Transverse colon (tissue), 4 donors: ENCODE results near the gene RPL35.

Experiments used
- EP300 ChIP-seq: sonication (generic); formaldehyde crosslinking; IDR thresholded peaks from one replicate; pipeline ENCODE4 v1.6.1; 2017; ENCODE audit warnings: antibody characterized with exemption, low read depth
- POLR2A ChIP-seq: fragments of 450-650 bp; IDR thresholded peaks from one replicate; pipeline ENCODE4 v1.6.1; 2016; ENCODE audit warnings: antibody characterized with exemption, mild to moderate bottlenecking, moderate library complexity
- POLR2AphosphoS5 ChIP-seq, 3 donors: sonication (generic); formaldehyde crosslinking; IDR thresholded peaks; one replicate each; pipeline ENCODE4 v1.6.1; 2016; ENCODE audit warnings: antibody characterized with exemption in 3 of 3
- TF ChIP-seq, protein P1 (sequence below), 5 experiments: fragments of 200-600 bp in 3 of 5; fragments of 450-650 bp in 2 of 5; sonication (generic) in 3 of 5; IDR thresholded peaks; 1 replicate in 2 of 5; 2 replicates in 3 of 5; pipeline ENCODE4 v1.5.1; 2016 to 2017; ENCODE audit warnings: antibody characterized with exemption in 5 of 5, inconsistent platforms in 3 of 5, mild to moderate bottlenecking in 2 of 5, moderate library complexity in 1 of 5

DNA sequence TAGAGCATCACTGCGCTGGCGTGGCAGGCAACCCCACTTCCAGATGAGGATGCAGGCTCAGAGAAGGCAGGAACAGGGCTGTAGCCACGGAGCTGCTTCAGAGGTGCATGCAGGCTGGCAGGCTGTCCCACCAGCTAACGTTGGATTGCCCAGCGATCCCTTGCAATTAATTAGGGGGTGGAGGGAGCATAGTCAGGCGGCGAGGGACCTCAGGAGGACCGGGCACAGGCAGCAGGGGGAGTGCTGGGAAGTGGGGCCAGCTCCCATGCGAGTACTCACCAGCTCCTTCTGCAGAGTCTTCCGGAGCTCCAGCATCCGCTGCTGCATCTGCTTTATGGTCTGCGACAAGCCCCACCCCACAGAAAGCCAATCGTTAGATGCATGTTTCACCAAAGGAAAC is 20.5 kb upstream of the RPL35 start:
- TF ChIP-seq, protein P1, sequence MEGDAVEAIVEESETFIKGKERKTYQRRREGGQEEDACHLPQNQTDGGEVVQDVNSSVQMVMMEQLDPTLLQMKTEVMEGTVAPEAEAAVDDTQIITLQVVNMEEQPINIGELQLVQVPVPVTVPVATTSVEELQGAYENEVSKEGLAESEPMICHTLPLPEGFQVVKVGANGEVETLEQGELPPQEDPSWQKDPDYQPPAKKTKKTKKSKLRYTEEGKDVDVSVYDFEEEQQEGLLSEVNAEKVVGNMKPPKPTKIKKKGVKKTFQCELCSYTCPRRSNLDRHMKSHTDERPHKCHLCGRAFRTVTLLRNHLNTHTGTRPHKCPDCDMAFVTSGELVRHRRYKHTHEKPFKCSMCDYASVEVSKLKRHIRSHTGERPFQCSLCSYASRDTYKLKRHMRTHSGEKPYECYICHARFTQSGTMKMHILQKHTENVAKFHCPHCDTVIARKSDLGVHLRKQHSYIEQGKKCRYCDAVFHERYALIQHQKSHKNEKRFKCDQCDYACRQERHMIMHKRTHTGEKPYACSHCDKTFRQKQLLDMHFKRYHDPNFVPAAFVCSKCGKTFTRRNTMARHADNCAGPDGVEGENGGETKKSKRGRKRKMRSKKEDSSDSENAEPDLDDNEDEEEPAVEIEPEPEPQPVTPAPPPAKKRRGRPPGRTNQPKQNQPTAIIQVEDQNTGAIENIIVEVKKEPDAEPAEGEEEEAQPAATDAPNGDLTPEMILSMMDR (IDR thresholded peaks at IDR 0.05): no peak
- TF ChIP-seq POLR2A: no peak
- no peak for TF ChIP-seq EP300
- no peak for TF ChIP-seq POLR2AphosphoS5 (IDR thresholded peaks at IDR 0.05)
